OCI-M1 (cell line): Measurements from ENCODE around the gene DIPK1C.

ENCODE experiments used
- DNase-seq: peaks from one replicate; lab custom pipeline; 2025; lab: John Stamatoyannopoulos, UW

The DIPK1C gene

DNA sequence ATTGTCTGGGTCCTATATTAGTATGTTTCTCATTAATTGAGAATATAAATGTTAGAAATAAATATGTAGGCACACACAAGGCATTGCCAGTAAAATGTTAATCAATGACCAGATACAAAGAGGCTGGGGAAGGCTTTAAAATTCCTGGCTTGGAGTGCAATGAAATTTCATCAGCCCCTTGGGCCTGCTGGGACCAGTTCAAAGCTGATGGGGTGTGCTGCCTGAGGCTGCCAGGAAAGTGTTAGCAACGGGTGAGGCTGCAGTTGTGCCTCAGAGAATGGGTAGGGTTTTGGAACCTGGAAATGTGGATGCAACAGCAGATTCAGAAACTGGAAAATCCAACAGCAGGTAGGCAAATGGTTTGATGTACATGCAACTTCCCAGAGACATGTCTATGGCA, 68.9 kb downstream of the DIPK1C start:
- no peak for DNase-seq

DNA sequence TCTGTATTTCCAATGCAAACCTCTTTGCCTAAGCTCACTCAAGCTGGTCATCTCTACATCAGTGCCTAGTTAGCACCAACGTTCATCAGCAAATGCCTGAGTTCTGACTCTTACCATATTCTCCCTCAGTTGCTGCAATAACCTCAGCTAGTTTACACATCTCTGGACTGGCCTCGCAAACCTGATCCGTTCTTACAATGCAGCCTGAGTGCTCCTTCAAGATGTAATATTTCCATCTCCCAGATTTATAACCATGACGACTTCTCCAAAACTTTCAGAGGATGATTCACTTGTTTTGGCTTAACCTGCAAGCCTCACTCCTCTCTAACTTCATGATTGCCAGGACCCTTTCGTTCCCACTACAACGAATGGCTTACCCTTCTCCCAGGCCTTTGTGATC, 69.7 kb downstream of the DIPK1C start:
- DNase-seq = no peak
